A673 (cell line): Measurements from ENCODE around the gene KCND3.

Source experiments
- CTCF ChIP-seq: fragments of 300-800, 200-600 bp; sonication (generic); conservative IDR thresholded peaks from 2 replicates; pipeline ENCODE4 v1.5.1; 2017; ENCODE audit warnings: low read depth, mild to moderate bottlenecking, antibody characterized with exemption, low read length, moderate library complexity, mixed read lengths
- EZH2 ChIP-seq: fragments of 200-600 bp; sonication (generic); IDR thresholded peaks from 2 replicates; pipeline ENCODE4 v1.6.1; 2017; ENCODE audit warnings: borderline replicate concordance, low read depth, mild to moderate bottlenecking, mixed read lengths, antibody characterized with exemption, low read length; ENCODE audit not compliant: poor library complexity, severe bottlenecking

GRCh38 chr1:111831153-111831552, 158.3 kb downstream of the KCND3 start:
- TF ChIP-seq CTCF (no peak), EZH2 (no peak)
